HG03354 (cell line): Measurements from ENCODE around the gene TLE5.
"Not testable (repeated sequence)": the region's sequence is repeated elsewhere in the genome, so short reads cannot be mapped to it uniquely, and the experiment has no call there.

Experiments
- ATAC-seq: cut with Tn5 transposase; IDR thresholded peaks from one replicate; pipeline ENCODE4 v1.9.1; 2021; ENCODE audit warnings: mild to moderate bottlenecking; ENCODE audit not compliant: unreplicated experiment, poor library complexity, severe bottlenecking

Gene TLE5

DNA sequence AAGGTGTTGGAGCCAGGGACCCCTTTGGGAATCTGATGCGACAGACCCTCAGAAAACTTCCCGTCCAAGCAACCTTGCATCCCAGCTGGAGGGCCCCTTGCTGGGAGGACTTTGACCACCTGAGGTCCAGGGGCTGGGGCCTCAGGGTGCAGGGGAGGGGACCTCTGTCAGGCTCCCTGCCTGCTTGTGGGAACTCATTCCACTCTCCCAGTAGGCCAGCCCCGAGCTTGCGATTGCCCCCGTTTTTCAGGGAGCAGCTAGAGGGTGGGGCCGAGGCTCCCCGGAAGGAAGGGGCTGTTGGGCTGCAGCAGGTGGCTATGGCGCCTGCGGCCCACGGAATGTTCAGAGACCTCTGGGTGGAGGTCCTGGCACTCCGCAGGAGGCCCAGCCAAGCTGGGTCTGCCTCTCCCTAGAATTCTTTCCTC lies 34.6 kb upstream of the TLE5 start:
- no peak for ATAC-seq

DNA sequence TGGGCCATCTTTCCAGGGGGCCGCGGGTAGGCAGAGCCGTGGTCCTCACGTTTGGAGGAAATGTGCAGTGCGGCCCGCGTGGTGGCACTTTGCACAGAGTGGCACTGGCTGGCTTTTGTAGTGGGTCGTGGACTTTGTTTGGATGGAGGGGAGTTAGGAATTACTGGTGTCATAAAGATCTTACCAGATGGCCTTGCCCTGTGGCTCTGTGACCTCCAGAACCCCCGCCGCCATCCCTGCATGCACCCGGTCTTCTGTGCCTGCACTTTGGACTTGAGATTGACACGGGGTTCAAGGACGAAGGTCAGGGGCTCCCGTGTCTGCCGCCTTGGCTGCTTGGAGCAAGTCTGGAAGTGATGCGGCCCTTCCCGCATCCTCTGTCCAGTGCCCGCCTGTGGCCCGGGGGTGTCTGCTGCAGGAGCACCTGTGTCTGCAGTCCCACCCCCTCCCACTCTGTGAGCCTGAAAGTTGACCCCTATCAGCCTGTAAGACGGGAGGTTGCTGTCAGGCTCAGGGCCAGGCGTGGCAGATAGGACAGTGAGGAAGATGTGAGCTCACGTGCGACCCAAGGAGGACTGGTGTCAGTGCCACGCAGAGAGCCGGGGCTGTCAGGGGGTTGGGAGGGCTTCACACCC lies 34.1 kb upstream of the TLE5 start:
- ATAC-seq: no peak

DNA sequence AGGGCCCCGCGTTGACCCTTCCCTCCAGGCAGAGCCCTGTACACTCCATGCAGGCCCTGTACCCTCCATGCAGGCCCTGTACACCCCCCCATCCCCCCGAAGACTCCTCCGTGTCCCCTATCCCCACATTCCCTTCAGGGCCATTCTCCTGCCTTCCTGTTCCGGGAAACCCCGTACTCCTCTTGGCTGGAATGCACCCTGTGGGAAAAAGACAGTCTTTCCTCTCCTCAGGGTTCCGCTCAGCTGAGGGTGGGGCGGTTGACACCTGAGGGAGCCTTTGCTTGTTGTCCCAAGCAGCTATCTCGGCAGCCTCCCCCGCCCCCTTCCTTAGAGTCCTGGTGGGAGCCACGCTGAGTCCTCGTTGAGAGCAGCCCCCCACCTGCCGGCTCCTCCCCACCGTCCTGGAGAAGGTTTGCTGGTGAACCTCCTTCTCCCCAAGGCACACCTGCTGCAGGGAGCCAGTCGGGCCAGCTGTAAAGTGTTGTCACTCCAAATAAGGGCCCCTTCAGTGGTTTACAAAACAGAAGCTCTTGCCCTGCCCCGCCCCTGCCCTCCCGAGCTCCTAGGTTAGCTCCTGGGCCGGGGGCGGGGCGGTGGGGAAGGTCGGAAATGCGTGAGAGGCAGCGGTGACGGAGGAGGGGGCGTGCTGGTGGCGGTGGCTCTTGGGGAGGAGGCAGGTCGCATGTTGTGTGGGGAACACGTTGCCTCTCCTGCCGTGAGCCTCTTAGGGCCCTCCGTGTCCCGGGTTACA lies 33.3 kb upstream of the TLE5 start:
- ATAC-seq: no peak

DNA sequence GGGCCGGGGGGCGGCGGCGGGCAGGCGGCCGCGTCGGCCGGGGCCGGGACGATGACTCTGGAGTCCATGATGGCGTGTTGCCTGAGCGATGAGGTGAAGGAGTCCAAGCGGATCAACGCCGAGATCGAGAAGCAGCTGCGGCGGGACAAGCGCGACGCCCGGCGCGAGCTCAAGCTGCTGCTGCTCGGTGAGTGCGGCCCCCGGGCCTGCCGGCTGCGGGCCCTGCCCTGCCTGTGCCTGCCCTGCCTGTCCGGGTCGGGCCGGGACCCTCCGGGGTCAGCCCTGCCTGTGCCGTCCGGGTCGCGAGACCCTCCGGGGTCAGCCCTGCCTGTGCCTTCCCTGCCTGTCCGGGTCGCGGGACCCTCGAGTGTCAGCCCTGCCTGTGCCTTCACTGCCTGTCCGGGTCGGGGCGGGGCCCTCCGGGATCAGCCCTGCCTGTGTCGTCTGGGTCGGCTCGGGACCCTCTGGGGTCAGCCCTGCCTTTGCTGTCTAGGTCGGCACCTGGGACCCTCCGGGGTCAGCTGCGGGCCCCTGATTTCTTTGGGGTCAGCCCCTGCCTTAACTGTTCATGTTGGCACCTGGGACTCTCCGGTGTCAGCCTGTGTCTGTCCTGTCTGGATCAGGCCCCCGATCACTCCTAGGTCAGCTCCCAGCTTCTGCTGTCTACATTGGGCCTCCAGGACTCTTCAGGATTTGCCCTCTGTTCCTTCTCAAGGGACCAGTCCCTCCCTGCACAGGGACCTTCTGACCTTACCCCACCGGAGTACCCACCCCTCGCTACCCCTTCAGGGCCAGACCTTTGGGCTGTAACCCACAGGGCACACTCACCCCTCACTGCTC lies 32.5 kb upstream of the TLE5 start:
- peak; percentile 35 for ATAC-seq

DNA sequence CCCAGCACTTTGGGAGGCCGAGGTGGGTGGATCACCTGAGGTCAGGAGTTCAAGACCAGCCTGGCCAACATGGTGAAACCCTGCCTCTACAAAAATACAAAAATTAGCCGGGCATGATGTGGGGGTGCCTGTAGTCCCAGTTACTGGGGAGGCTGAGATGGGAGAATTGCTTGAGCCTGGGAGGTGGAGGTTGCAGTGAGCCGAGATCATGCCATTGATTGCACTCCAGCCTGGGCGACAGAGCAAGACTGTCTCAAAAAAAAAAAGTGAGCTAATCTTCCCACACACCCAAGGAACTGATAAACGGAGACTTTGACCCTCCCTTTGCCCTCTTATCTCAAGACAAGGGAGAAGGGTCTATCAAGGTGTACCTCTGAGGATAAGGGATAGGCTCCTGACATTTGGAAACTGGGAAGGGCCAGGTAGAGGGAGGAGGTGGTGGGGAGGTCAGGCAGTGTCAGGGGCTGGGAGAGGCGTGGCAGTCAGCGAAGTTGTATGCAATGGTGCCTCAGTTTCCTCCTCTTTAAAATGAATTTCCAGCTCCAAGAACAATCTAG lies 27.1 kb upstream of the TLE5 start:
- not testable (repeated sequence) for ATAC-seq

DNA sequence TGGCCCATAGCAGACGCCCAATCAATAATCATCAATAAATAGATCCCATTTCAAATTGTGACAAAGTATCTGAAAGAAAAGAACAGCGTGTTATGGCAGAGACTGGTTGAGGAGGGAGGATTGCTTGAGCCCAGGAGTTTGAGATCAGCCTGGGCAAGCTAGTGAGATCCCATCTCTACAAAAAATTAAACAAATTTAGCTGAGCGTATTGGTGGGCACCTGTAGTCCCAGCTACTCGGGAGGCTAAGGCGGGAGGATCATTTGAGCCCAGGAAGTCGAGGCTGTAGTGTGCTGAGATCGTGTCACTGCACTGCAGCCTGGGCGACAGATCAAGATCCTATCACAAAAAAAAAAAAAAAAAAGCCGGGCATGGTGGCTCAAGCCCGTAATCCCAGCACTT lies 25.5 kb upstream of the TLE5 start:
- ATAC-seq: no peak

DNA sequence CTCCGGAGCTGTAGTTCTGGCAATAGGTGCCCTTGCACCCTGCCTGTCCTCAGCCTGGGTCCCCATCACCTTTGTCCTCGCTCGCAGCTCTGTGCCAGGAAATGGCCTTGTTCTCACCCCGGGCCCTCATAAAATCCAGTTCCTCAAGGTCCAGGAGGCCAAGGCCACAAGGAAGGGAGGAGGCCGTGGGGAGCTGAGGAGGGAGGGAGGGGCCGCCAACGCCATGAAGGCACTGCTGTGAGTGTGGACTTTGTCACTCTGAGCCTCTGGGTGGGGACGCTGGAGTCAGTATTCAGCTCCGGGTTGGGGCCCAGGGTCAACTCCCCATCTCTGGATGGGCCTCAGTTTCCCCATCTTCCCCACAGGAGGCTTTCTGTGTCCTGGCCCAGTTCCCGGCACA lies 22.6 kb upstream of the TLE5 start:
- no peak for ATAC-seq

DNA sequence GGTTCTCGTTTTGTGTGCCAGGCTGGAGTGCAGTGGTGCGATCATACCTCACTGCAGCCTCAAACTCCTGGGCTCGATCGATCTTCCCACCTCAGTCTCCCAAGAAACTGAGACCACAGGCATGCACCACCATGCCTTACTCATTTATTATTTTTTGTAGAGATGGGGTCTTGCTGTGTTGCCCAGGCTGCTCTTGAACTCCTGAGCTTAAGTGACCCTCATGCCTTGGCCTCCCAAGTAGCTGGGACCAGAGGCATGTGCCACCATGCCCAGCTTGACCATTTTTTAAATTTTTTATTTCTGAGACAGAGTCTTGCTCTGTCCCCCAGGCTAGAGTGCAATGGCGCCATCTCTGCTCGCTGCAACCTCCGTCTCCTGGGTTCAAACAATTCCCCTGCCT lies 21.7 kb upstream of the TLE5 start:
- ATAC-seq: no peak

DNA sequence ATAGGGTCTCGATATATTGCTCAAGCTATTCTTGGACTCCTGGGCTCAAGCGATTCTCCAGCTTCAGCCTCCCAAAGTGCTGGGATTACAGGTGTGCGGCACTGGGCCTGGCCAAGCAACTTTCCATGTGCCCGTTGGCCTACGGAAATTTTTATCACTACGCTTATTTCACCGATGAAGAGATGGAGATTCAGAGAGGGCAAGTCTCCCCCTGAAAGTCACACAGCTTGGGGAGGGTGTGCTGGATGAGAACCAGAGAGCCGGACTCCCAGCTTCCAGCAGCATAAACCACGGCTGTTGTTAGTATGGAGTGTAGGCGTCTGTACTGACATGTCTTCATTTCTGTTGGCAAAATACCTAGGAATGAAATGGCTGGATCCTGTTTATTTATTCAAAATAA lies 20.0 kb upstream of the TLE5 start:
- no peak for ATAC-seq

DNA sequence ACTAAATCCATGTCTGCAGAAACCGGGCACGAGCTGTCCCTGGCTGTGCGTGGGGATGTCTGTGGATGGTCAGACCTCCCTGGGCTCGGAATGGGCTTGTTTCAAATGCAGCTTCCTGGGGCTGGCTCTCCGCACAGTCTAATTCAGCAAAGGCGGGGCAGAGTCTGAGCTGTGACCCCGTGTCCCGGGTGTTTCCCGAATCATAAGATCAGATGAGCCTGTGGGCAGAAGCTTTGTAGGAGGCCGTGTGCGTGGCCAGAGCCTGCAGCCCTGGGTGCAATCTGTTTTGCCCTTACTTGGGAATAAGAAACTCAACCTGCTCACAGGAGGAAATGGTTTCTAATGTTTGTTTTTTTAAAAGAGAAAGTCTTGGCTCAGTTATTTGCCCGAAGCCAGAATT lies 18.0 kb upstream of the TLE5 start:
- no peak for ATAC-seq

DNA sequence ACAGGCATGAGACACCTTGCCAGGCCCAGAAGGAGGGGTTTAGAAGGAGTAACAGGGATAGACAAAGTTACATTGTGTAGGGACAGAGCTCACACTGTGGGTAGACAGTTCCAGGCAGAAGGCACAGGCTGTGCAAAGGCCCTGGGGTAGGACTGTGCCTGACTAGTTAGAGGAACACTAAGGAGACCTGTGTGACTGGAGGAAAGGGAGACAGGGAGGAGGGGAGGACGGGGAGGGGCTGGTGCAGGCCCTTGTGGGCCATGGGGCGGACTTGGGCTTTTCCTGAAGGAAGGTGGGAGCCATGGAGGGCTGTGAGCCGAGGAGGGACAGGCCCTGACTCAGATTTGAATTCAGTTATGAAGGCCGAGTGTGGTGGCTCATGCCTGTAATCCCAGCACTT lies 17.3 kb upstream of the TLE5 start:
- no peak for ATAC-seq

DNA sequence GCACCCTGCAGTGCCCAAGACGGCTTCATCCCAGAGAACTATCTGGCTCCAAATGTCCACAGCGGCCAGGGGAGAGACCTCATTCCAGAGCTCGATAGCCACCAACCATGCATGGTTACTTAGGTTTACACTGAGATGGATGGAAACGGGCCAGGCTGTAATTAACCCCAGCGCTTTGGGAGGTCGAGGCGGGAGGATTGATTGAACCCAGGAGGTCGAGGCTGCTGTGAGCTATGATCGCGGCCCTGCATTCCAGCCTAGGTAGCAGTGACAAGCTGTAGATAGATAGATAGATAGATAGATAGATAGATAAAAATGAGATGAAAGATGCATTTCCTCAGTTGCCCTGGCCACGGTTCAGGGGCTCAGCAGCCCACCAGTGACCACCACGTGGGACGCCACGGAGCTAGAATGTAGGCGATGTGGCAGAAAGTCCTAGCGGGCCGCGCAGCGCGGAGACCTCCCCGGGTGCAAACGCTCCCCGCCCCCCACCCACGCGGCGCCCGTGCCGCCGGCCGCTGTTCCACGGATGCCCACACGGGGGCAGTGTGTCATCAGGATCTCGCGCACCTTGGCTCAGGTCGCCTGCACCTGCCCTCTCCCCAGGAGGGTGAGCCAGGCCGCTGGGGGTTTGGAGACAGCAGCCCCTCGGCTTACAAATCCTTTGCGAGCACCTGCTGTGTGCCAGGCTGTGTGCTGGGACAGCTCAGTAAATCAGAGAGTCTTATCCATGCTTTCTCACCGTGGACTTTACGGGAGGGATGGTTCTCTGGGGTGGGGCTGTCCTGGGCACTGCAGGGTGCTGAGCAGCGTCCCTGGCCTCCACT lies 13.5 kb upstream of the TLE5 start:
- peak; percentile 54 for ATAC-seq

DNA sequence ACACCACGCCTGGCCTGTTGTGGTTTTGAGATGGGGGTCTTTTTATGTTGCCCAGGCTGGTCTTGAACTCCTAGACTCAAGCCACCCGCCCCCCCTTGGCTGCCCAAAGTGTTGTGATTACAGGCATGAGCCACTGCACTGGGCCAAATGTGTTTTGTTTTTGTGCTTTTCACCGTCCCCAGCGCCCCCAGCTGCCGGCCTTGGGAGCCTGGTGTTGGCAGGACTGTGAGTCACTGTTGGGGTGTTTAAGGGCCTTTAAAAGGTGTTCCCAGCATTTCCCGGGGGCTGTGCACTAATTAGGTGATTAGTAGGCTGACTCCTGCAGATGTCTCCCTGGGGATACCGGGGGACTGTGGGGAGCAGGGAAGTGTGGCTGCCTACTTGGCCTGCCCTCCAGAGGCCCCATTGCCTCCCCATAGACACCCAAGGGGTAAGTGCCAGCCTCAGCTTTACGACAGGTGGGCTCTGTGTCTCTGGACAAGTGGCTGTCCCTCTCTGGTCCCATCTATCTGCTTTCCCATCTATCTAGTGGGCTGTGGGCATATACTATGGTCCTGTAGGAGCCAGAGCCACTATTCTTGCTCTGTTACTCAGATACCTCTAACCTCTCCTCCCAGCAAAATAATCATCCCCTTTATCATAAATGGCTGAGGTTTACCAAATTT lies 11.8 kb upstream of the TLE5 start:
- no peak for ATAC-seq

DNA sequence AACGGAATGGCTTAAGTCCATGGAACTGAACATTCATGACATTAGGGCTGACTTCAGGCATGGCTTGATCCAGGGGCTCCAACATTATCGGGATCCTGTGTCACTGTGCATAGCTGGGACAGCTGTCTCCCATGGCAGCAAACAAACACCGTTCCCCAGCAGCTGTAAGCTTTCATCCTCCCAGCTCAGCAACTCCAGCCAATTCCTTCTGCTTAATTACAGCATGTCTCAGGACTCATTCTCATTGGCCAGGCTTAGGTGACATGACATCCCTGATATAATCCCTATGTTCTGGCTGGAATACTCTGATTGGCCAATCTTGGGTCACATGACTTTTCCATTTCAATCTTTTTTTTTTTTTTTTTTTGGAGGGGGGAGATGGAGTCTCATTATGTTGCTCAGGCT lies 10.9 kb upstream of the TLE5 start:
- ATAC-seq: no peak

DNA sequence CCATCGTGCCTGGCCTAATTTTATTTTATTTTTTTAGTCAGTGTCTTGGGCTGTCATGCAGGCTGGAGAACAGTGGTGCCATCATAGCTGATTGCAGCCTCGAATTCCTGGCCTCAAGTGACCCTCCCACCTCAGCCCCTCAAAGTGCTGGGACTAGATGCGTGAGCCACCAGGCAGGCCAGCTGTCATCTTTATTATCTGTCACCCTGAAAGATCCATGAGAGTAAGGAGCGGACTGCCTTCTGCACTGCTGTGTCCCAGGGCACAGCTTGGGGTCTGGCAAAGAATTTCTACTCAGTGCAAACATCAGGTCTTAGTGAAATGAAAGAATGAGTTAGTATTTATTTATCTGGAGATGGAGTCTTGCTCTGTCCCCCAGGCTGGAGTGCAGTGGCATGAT lies 9.5 kb upstream of the TLE5 start:
- ATAC-seq: no peak

DNA sequence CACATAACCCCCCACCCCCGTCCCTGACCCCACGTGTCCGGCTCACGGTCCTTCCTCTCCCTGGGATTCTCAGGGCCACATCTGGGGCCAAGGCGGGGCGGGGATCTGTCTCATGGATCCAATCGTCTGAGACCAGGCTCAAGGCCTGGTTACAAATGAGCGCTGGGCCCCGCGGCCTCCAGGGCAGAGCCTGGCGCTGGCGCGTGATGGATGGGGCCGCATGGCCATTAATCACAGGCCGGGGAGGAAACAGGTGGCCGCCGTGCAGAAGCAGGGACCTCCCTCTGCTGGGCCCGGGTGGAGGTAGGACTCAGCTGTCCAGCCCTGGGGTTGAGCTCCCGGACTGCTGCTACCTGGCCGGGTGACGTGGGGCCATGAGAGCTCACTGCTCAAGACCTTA lies 5.8 kb upstream of the TLE5 start:
- no peak for ATAC-seq

DNA sequence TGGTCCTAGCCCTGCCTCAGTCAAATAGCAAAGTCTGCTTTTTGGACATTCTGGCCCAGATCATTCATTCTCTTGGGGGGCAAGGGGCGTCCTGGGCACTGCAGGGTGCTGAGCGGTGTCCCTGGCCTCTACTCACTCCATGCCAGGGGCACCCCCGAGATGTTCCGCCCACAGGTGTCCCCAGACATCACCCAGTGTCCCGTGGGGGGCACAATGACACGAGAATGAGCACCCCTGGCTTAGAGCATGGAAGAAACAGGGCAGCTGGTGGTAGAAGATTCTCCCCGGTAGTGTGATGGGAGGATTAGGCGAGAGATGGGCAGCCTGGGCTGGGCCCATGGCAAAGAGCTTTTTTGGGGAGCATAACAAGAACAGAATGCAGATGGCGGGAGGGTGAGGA lies 5.3 kb upstream of the TLE5 start:
- ATAC-seq: no peak

DNA sequence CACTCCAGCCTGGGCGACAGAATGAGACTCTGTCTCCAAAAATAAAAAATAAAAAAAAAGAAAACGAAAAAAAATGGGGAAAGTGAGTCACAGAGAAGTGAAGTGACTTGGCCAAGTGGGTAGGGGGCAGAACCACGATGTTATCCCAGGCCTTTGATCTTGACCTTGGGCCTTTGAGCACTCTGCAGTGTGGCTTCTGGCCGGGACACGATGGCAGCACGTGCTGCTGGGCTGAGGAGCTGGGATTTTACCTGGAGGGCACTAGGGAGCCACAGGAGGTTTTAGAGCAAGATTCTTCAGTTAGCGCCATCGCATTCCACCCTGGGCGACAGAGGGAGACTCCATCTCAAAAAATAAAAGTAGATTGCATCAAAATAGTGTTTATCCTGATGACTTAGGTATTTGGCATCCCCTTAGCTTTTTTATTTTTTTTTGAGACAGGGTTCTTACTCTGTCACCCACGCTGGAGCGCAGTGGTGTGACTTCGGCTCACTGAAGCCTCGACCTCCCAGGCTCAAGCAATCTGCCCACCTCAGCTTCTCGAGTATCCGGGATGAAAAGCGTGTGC lies 4.3 kb upstream of the TLE5 start:
- ATAC-seq: no peak
